RKO (cell line): ENCODE results near the gene KCNQ2.

Source experiments
- DNase-seq: peaks from one replicate; pipeline ENCODE4 v3.0.0-alpha.2; 2016; ENCODE audit warnings: low spot score

The KCNQ2 gene

DNA sequence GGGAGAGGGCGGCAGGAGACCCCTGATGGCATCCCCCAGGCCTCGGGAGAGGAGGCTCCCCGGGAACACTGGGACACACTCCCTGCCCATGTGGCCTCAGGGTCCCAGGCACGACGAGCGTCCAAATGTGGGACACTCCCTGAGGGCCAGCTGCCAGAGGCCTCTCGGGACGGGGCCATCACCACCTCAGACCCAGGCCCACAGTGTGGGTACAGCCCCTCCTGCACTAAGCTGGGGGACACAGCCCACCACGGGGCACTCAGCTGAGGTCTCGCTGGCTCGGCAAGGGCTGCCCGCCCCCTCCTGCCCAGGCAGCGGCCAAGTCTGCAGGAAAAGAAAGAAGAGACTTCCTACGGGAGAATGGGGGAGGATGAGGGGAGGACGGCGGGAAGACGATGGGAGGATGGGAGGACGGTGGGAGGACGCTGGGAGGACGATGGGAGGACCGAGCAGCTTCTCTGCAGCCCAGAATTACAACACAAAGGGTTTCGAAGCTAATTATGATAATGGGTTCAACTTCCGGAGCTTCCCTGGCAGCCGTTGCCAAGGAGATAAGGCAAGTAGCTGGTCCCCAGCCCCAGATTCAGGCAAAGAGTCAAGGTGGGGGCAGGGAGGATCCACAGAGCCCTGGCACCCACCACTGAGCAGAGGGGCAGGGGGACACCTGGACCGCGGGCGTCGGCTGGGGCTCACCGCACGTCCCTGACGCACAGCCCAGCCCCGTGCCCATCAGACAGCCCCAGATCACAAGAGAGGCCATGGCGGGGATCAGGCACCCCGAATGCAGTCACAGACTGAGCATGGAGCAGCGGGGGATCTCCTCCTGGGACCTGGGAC, 17.5 kb downstream of the KCNQ2 start:
- DNase-seq, result no peak

DNA sequence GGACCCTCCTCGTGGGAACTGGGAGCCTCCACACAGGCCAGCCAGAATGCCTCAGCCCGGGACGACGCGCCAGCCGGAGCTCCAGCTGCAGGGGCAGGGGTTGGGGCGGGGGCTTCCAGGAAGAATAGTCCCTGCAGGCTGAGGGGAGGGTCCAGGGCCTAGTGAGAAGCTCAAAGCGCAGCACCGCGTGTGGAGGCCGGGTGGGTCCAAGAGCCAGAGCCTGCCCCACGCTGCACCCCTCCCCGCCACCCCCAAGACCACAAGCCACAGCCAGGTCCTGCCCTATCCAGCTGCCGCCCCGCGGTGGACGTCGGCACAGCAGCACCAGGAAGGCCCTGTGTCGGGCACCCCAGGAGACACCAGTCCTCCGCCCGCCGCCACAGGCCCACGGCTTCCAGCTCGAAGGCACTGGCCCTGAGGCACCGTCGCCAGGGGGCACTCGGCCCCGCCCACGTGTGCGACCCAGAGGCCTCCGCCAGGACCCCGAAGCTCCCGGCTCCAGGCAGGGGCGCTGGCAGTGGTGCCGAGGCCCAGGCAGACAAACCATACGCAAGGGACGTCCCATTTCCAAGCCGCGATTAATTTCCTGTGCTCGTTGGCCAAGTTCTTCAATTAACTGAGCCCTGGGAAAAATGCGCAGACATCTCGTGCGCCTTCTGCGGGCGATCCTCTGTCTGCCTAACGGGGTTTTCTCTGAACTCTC, 19.5 kb downstream of the KCNQ2 start:
- no peak for DNase-seq

DNA sequence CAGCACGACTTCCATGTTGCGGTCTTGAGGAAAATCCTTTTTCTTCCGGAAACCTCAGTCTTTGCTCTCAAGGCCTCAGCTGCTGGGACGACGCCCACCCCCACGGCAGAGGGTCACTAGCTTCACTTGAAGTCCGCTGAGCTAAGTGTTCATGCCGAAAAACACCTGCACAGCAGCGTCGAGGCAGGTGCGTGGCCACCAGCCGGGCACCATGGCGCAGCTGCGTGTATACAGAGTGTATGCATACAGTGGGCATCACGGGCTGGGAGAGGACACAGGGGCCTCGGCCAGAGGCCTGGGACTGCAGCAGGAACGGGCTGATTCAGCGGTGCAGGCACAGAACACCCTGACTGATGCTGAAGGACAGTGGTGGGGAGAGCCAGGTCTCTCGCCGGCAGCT, 20.1 kb downstream of the KCNQ2 start:
- no peak for DNase-seq

DNA sequence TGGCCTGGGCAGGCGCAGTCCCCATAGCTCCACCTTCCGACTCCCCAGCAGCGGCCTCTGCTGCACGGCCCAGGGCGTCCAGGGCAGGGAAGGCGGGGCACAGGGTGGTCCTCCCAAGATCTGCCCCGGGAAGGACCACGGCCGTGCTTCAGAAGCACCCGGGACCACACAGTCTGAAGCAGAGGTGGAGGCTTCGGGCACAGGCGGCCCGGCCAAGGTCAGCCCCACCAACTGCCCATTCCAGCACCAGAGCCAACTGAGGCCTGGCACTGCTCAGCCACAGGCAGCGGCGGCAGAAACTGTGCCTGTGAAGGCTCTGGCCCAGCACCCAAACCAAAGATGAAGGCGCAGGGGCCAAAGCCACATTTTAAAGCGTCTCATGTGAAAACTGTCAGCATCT, 20.6 kb downstream of the KCNQ2 start:
- no peak for DNase-seq

DNA sequence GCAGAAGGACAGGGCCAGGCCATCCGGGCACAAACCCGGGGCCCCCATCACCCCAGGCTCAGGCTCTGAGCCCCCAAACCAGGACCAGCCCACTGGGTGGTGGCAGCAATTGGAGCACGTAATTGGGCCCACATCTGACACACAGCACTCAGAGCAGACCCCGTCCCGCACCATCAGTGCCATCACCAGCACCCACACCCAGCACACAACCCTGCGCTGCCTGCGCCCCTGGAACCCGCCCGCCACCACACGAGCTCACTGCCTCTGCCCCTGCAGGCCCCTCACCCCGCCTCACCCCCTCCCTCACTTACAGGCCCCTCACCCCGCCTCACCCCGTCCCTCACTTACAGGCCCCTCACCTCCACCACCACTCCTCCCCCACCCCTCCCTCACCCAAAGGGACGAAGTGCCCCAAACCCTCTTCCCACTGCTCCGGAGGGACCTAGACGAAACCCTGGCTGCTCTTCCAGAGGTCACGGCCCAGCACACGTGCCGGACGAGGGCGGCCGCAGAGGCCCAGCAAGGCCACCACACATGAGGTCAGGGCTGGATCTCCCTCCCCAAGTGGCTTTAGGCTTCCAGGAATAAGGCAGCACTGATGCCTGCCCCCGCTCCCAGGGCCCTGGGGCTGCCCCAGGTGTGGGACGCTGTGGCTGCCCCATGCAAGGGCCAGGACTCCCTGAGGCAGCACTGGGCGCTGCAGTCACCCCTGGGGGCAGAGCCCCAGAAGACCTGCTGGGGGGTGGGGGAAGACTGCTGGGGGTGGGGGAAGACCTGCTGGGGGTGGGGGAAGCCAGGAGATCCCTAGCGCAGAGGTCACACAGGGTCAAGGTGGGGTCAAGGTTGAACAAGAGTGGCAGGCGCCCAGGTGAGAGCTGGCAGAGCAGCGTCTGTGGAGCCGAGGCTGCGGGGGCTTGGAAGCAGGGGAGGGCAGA, 22.4 kb downstream of the KCNQ2 start:
- no peak for DNase-seq

DNA sequence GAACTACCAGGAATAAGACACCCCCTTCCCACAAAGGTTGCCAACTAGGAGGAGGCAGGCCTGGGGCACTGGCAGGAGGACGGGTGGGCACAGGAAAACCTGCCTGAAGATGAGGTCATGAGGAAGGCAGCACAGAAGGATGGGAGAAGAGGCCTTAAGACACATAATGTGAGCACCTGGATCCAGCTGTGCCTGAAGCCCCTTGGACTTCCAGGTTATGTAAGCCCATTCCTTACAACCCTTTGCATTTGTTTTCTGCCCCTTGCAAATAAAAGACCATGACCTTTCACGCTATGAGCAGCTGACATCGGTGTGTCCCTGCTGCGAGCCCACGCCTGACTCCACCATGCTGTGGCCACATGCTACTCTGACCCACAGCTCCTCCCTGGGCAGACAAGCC, 23.4 kb downstream of the KCNQ2 start:
- DNase-seq, result no peak

DNA sequence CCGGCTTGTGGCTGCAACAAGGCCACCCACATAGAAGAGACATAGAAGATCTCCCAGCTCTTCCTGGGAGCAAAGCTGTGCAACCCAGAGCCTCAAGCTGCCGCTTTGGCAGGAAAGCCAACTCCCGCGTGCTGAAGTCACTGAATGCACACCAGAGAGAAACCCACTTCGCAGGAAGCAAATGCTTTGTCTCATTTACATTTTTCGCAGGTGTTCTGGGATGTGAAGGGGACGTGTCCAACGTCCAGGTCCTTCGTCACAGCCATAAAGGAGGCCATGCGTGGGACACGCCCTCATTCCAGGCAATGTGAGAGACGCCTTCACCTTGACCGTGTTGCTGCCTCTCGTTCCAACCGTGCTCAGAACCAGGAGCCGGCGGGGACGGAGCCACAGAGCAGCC, 24.4 kb downstream of the KCNQ2 start:
- DNase-seq, result no peak

DNA sequence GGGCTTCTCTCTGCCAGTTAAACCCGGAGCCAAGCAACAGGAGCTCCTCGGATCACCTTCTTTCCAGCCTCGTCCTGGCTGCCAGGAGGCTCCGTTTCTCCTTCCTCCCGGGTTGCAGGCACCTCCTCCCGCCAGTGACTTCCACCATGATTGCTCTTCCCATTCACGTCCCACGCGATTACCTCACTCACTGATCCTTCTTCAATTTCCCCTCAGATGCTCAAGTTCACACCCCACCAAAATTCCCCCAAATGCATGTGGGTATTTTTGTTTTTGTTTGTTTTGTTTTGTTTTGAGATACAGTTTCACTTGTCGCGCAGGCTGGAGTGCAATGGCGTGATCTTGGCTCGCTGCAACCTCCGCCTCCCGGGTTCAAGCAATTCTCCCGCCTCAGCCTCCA, 25.1 kb downstream of the KCNQ2 start:
- DNase-seq, result no peak

DNA sequence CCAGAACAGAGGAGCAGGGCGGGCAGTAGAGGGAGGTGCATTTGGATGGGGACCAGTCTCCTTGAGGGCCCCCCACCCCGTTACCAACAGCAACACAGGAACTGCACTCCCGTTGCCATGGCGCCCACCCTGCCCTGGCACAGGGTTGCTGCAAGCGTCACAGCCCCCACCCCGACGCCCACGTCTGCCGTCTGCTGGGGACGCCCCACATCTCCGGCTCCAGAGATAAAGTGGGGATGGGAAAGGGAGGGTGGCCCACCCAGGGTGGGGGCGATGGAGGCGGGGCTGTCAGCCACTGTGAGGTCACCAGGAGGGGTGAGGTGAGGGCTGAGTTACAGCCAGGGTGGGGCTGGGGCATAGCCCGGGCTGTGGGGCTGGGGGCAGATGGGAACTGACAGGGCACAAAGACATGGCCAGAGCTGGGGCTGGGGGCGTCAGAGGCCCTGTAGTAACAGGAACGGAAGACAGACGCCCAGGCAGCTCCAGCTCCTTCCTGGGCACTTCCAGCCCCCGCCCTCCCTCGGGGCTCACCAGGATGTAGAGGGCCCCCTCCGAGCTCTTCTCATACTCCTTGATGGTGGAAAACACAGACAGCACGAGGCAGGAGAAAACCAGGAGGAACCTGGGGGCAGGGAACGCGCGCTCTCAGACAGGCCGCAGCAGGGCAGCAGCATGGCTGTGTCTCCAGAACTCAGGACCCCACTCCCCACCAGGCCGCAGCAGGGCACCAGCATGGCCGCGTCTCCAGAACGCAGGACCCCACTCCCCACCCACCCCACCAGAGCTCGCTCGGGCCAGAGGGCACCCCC, 26.0 kb downstream of the KCNQ2 start:
- no peak for DNase-seq

DNA sequence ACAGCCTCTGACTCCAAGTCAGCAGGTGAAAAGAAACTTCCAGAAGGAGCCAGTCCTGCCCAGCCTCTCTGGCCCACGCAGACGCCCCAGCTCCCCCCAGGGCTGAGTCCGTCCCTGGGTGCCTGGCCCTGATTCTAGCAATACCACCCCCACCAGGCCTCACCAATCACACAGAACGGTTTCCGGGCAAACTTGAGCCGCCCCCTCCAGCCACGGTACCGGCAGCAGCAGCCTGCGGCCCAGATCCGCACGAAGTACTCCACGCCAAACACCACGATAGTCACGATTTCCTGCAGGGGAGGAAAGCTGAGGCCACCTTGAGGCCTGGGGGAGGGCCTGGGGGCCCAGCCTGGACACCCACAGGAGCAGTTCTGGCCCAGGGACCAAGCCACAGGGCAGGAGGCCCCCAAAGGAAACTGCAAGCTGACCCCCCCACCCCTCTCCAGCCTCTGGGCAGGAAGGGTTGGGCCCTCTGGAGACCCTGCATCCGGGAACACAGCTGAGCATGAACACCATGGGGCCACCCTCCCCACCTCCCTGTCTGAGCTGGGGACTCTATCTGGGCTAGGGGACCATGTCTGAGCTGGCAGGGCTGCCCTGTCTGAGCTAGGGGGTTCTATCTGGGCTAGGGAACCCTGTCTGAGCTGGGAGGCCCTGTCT, 27.2 kb downstream of the KCNQ2 start:
- no peak for DNase-seq

DNA sequence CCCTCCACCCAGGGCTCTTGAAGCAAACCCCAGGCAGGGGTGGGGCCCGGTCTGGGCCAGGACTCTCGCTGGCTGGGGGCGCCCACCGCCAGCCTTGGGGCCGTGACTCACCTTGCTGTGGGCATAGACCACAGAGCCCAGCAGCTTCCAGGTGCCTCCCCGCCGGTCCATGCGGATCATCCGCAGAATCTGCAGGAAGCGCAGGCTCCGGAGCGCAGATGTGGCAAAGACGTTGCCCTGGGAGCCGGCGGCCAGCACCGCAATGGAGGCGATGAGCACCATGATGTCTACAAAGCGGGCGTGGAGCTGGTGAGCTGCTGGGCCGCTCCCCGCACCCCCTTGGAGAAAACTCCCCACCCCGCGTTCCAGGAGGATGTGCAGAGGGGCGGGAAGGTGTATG, 27.9 kb downstream of the KCNQ2 start:
- no peak for DNase-seq

DNA sequence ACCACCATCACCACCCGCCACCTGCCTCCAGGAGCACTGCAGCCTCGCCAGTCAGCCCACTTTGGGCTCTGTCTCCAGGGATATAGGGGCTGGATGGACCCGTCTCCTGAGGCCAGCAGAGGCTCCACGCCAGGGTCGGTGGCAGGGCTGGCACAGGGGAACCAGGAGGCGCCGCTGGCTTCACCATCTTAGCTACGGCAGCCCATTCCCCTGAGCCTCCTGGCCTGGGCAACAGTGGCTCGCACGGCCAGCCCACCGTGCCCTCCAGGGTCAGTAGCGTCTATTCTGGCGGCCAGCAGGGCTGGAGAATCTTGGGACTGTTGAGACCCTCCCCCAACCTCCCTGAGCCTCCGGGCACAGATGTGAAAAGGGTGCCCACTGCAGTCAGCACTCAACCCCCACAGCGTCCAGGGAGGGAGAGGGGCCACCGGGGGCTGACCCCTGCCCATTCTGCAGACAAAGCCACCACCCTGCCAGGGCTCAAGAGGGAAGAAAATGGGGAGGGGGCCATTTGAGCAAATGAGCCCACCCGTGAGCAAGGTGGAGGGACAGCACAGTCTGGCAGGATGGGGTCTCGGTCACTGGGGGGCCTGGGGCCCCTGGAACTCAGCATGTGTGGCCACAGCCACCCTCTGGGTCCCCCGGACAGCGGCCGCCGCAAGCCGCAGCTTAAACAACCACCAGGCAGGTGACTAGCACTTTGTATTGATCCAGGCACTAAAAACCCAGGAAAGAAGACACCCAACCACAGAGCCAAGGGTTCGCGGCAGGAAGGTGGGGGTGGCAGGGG, 28.7 kb downstream of the KCNQ2 start:
- no peak for DNase-seq

DNA sequence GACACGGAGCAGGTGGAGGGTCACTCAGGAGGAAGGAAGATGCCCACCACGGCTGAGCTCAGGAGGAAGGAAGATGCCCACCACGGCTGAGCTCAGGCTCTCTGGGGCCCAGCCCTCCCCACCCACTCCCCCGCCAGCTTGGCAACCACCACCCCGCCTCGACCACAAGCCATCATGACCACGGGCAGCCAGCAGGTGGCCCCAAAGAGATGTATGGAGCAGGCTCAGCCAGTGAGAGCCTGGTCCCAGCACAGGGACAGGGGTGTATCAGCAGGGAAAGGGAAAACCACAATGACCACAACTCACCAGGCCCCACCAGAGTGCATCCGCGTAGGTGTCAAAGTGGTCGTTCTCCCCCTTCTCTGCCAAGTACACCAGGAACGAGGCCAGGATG, 30.4 kb downstream of the KCNQ2 start:
- DNase-seq, result peak; percentile 21

DNA sequence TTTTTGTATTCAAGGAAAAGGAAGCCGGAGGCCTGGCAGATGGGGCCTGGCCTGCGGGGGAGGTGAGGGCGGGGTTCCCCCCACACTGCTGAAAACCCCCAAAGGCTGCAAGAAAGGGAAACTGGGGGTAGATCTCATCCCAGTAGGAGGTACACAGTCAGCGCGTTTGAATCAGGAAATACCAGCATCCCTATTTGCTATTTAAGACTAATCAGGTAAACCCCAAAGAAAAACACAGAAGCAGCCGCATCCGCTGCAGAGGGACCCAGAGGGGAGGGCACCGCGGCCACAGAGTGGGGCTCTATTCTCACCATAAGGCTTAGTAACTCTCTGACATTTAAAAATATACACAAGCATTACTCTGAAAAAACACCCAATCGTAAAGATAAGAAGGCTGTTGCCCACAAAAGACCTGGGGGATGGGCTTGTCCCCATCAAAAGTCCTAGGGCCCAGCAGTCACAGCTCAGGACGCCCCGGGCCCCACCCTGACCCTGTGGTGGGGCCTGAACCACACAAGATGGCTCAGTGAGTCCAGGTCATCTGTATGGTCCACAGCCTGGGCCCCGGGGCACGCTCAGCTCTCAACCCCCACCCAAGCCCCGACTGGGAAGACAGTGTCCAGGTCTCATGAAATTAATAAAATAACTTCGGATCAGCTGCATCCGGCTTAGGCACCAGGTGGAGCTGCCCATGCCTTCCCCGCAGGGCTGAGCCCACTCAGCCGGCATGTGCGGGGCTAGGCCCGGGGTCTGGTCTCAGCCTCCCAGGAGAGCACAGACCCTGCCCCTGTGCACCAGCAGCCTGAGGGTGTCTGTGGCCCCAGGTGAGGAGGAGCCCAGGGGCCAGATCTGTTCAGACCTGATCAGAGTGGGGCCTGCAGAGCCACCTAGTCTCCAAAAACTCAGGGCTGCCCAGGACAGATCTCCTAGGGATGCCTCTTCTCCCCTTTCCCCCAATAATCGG, 31.0 kb downstream of the KCNQ2 start:
- DNase-seq, result no peak

DNA sequence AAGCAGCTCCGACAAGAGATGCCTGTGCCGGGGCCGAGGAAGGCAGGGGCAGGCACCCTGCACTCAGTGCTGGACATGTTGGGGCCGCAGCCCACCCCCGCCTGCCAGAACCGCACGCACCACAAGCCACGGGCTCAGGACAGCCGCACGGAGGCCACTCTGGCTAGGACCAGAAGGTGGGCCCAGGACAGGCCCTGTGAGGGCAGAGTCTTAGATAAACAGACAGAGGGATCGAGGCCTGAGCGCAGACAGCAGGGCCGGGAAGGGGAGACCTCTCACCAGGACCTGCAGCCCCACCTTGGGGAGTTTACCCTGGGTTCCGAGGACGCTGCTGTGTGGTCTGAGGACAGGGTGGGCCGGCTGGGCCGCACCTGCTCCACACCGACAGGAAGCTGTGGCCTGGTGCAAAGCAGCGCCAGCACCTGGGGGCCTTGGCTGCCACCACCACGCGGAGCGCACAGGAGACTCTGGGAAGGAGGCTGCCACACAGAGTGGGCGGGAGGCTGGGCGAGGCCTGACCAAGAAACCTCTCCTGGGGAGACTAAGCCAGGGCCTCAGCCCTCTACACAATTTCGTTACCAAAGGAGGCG, 32.0 kb downstream of the KCNQ2 start:
- no peak for DNase-seq

DNA sequence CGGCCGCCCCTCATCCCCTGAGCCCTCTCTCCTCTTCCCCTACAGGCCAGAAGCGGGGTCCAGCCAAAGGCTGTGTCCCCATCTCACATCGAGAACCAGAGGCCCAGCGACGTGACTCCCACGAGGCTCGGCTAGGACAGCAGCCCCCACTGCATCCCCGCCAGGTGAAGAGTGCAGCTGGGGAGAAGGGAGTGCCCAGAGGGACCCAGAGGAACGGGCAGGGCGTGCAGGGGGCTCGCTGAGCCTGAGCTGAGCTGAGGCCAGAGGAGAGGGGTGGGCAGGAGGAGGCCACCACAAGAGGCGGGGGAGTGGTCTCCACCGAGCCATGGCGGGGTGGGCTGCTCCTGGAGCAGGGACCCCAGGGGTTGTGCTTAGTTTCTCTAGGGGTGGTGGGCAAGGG, 32.6 kb downstream of the KCNQ2 start:
- DNase-seq, result no peak

DNA sequence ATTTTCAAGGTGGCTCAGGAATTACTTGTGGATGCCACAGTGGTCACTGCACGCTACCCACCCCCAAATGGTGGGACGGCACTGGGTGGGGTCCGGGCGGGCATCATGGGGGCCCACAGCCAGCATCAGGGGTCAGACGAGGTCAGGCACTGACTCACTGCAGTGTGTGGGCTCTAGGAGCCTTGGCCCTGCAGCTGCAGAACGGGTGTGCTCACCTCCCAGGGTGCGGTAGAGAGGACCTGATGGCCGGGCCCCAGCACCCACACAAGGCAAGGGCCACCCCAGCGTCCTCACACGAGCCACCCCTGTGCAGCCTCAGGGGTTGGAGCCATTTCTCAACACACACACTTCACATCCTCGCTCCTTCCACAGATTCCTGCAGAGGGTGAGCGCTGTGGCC, 34.3 kb downstream of the KCNQ2 start:
- DNase-seq, result no peak

DNA sequence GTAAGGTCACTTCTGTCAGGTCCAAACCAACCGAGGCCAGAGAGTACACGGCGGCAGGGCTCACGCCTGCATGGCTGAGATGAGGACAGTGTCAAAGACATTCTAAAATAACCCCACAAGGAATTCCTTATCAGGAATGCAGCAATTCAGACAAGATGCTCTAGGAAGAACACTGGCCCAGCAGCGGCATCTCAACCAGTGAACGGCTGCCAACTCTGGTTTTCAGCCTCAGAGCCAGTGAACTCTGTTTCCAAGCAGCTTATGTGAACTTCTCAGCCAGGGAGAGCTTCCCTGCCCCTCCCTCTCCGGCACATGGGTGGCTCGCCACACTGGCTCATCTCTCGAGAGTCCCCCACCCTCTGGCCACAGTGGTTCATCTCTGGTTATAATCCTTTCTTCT, 36.9 kb downstream of the KCNQ2 start:
- DNase-seq, result no peak
